ENCODE results near the gene DNAH14. TPM values are rescaled to one million over a fixed set of nuclear protein-coding genes. Genes with fewer than 3 reads are reported as not detected.

Gene DNAH14
- total and polyA plus RNA-seq, 2 experiments from 2014 or later, result 55.3 to 80.2 TPM

DNA sequence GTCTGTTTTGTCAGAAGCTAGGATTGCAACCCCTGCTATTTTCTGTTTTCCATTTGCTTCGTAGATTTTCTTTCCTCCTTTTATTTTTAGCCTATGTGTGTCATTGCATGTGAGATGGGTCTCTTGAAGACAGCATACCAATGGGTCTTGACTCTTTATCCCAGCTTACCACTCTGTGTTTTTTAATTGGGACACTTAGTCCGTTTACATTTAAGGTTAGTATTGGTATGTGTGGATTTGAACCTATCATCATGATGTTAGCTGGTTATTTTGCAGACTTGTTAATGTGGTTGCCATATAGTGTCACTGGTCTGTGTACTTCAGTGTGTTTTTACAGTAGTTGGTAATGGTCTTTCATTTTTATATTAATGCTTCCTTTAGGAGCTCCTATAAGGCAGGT is 141.5 kb downstream of the DNAH14 start:
- H3K36me3 ChIP-seq (ENCODE audit: insufficient read depth), result peaks cover 2% of the 10 kb centered on the region; the same call in 1 of the 2 replicates
- H4K20me1 ChIP-seq (replicated peaks; ENCODE audit: insufficient read depth), result no peaks in the 10 kb centered on the region
- H3F3A ChIP-seq (replicated peaks; ENCODE audit: low read depth), result no peaks in the 10 kb centered on the region
- H3K9me3 Mint-ChIP-seq, result peaks cover 35% of the 10 kb centered on the region
- no peak overlapping the region for H3K4me2 ChIP-seq
- no peaks in the 10 kb centered on the region for H3K4me1 ChIP-seq (ENCODE audit: insufficient read depth)
- peaks cover 39% of the 10 kb centered on the region for H3K36me3 Mint-ChIP-seq (ENCODE audit: low read depth)
- no peaks in the 10 kb centered on the region for H3K27me3 Mint-ChIP-seq (ENCODE audit: insufficient read depth, low read depth, poor library complexity)
- H3K4me3 ChIP-seq, result no peak overlapping the region
- no peak overlapping the region for H3K4me3 Mint-ChIP-seq
- no peak overlapping the region for H2AFZ ChIP-seq
- H3K27me3 ChIP-seq (ENCODE audit: insufficient read depth), result no peaks in the 10 kb centered on the region
- H3K4me1 Mint-ChIP-seq, result no peaks in the 10 kb centered on the region
- no peak overlapping the region for H3K27ac Mint-ChIP-seq
- peaks cover under 1% of the 10 kb centered on the region; the same call in 1 of the 2 replicates for H3K9me2 ChIP-seq (ENCODE audit: insufficient read depth)
- no peaks in the 10 kb centered on the region for H3K79me2 ChIP-seq (replicated peaks; ENCODE audit: insufficient read depth)
- DNase-seq (ENCODE audit: low spot score) (no peak), ATAC-seq (no peak)
- TF ChIP-seq ZNF331 (CRISPR knock-in tag; IDR thresholded peaks at IDR 0.05; ENCODE audit: low read depth) (no peak), STAT1 (IDR thresholded peaks at IDR 0.05; ENCODE audit: unreplicated experiment) (no peak), EZH2 (IDR thresholded peaks at IDR 0.05; ENCODE audit: low read depth, unreplicated experiment) (no peak), POLR2AphosphoS5 (IDR thresholded peaks at IDR 0.05; ENCODE audit: low read depth) (no peak), CREB1 (CRISPR knock-in tag; IDR thresholded peaks at IDR 0.05; ENCODE audit: low read depth) (no peak), JUNB (IDR thresholded peaks at IDR 0.05; ENCODE audit: unreplicated experiment) (no peak), EZH2phosphoT487 (IDR thresholded peaks at IDR 0.05; ENCODE audit: unreplicated experiment) (no peak), NANOG (IDR thresholded peaks at IDR 0.05; ENCODE audit: borderline replicate concordance) (no peak)
- TF ChIP-seq, protein P1, sequence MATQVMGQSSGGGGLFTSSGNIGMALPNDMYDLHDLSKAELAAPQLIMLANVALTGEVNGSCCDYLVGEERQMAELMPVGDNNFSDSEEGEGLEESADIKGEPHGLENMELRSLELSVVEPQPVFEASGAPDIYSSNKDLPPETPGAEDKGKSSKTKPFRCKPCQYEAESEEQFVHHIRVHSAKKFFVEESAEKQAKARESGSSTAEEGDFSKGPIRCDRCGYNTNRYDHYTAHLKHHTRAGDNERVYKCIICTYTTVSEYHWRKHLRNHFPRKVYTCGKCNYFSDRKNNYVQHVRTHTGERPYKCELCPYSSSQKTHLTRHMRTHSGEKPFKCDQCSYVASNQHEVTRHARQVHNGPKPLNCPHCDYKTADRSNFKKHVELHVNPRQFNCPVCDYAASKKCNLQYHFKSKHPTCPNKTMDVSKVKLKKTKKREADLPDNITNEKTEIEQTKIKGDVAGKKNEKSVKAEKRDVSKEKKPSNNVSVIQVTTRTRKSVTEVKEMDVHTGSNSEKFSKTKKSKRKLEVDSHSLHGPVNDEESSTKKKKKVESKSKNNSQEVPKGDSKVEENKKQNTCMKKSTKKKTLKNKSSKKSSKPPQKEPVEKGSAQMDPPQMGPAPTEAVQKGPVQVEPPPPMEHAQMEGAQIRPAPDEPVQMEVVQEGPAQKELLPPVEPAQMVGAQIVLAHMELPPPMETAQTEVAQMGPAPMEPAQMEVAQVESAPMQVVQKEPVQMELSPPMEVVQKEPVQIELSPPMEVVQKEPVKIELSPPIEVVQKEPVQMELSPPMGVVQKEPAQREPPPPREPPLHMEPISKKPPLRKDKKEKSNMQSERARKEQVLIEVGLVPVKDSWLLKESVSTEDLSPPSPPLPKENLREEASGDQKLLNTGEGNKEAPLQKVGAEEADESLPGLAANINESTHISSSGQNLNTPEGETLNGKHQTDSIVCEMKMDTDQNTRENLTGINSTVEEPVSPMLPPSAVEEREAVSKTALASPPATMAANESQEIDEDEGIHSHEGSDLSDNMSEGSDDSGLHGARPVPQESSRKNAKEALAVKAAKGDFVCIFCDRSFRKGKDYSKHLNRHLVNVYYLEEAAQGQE (IDR thresholded peaks at IDR 0.05; ENCODE audit: unreplicated experiment), result no peak
- TF ChIP-seq, protein P2, sequence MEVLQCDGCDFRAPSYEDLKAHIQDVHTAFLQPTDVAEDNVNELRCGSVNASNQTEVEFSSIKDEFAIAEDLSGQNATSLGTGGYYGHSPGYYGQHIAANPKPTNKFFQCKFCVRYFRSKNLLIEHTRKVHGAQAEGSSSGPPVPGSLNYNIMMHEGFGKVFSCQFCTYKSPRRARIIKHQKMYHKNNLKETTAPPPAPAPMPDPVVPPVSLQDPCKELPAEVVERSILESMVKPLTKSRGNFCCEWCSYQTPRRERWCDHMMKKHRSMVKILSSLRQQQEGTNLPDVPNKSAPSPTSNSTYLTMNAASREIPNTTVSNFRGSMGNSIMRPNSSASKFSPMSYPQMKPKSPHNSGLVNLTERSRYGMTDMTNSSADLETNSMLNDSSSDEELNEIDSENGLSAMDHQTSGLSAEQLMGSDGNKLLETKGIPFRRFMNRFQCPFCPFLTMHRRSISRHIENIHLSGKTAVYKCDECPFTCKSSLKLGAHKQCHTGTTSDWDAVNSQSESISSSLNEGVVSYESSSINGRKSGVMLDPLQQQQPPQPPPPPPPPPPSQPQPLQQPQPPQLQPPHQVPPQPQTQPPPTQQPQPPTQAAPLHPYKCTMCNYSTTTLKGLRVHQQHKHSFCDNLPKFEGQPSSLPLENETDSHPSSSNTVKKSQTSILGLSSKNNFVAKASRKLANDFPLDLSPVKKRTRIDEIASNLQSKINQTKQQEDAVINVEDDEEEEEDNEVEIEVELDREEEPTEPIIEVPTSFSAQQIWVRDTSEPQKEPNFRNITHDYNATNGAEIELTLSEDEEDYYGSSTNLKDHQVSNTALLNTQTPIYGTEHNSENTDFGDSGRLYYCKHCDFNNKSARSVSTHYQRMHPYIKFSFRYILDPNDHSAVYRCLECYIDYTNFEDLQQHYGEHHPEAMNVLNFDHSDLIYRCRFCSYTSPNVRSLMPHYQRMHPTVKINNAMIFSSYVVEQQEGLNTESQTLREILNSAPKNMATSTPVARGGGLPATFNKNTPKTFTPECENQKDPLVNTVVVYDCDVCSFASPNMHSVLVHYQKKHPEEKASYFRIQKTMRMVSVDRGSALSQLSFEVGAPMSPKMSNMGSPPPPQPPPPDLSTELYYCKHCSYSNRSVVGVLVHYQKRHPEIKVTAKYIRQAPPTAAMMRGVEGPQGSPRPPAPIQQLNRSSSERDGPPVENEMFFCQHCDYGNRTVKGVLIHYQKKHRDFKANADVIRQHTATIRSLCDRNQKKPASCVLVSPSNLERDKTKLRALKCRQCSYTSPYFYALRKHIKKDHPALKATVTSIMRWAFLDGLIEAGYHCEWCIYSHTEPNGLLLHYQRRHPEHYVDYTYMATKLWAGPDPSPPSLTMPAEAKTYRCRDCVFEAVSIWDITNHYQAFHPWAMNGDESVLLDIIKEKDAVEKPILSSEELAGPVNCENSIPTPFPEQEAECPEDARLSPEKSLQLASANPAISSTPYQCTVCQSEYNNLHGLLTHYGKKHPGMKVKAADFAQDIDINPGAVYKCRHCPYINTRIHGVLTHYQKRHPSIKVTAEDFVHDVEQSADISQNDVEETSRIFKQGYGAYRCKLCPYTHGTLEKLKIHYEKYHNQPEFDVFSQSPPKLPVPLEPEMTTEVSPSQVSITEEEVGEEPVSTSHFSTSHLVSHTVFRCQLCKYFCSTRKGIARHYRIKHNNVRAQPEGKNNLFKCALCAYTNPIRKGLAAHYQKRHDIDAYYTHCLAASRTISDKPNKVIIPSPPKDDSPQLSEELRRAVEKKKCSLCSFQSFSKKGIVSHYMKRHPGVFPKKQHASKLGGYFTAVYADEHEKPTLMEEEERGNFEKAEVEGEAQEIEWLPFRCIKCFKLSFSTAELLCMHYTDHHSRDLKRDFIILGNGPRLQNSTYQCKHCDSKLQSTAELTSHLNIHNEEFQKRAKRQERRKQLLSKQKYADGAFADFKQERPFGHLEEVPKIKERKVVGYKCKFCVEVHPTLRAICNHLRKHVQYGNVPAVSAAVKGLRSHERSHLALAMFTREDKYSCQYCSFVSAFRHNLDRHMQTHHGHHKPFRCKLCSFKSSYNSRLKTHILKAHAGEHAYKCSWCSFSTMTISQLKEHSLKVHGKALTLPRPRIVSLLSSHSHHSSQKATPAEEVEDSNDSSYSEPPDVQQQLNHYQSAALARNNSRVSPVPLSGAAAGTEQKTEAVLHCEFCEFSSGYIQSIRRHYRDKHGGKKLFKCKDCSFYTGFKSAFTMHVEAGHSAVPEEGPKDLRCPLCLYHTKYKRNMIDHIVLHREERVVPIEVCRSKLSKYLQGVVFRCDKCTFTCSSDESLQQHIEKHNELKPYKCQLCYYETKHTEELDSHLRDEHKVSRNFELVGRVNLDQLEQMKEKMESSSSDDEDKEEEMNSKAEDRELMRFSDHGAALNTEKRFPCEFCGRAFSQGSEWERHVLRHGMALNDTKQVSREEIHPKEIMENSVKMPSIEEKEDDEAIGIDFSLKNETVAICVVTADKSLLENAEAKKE (CRISPR knock-in tag; IDR thresholded peaks at IDR 0.05), result no peak
- TF ChIP-seq, protein P3, sequence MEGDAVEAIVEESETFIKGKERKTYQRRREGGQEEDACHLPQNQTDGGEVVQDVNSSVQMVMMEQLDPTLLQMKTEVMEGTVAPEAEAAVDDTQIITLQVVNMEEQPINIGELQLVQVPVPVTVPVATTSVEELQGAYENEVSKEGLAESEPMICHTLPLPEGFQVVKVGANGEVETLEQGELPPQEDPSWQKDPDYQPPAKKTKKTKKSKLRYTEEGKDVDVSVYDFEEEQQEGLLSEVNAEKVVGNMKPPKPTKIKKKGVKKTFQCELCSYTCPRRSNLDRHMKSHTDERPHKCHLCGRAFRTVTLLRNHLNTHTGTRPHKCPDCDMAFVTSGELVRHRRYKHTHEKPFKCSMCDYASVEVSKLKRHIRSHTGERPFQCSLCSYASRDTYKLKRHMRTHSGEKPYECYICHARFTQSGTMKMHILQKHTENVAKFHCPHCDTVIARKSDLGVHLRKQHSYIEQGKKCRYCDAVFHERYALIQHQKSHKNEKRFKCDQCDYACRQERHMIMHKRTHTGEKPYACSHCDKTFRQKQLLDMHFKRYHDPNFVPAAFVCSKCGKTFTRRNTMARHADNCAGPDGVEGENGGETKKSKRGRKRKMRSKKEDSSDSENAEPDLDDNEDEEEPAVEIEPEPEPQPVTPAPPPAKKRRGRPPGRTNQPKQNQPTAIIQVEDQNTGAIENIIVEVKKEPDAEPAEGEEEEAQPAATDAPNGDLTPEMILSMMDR (conservative IDR thresholded peaks at IDR 0.05; ENCODE audit: low read depth in 2 of 2), result no peak
- TF ChIP-seq, protein P4, sequence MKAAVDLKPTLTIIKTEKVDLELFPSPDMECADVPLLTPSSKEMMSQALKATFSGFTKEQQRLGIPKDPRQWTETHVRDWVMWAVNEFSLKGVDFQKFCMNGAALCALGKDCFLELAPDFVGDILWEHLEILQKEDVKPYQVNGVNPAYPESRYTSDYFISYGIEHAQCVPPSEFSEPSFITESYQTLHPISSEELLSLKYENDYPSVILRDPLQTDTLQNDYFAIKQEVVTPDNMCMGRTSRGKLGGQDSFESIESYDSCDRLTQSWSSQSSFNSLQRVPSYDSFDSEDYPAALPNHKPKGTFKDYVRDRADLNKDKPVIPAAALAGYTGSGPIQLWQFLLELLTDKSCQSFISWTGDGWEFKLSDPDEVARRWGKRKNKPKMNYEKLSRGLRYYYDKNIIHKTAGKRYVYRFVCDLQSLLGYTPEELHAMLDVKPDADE (IDR thresholded peaks at IDR 0.05), result no peak
- H3K27ac ChIP-seq (ENCODE audit: low read depth), result no peak overlapping the region

Measured in GM23338 (cell line).